H1 (cell line): ENCODE data around the gene GPC6.

Experiments
- POLR2A ChIP-seq, 2 experiments: IDR thresholded peaks; 1 replicate in 1 of 2; 2 replicates in 1 of 2; pipeline ENCODE4 v1.6.1; 2011; ENCODE audit warnings: low read depth in 2 of 2, low read length in 2 of 2, mild to moderate bottlenecking in 2 of 2; ENCODE audit errors: control extremely low read depth in 1 of 2
- POLR2AphosphoS5 ChIP-seq: IDR thresholded peaks from 2 replicates; pipeline ENCODE4 v1.6.1; 2011; ENCODE audit warnings: low read depth, low read length
- SP2 ChIP-seq: IDR thresholded peaks from 2 replicates; pipeline ENCODE4 v1.6.1; 2012; ENCODE audit warnings: mild to moderate bottlenecking, low read length, inconsistent platforms
- TBP ChIP-seq: IDR thresholded peaks from 2 replicates; pipeline ENCODE4 v1.6.1; 2011; ENCODE audit warnings: low read depth, low read length, improper control_type of control experiment
- TF ChIP-seq, protein P1 (sequence below), 3 experiments: IDR thresholded peaks; 1 replicate in 2 of 3; 2 replicates in 1 of 3; pipeline versions ENCODE4 v1.5.1 to v1.6.1; 2011; ENCODE audit warnings: low read length in 3 of 3, mild to moderate bottlenecking in 3 of 3, inconsistent platforms in 2 of 3, low read depth in 1 of 3, moderate library complexity in 1 of 3; ENCODE audit not compliant: insufficient read depth in 1 of 3; ENCODE audit errors: control extremely low read depth in 1 of 3

DNA sequence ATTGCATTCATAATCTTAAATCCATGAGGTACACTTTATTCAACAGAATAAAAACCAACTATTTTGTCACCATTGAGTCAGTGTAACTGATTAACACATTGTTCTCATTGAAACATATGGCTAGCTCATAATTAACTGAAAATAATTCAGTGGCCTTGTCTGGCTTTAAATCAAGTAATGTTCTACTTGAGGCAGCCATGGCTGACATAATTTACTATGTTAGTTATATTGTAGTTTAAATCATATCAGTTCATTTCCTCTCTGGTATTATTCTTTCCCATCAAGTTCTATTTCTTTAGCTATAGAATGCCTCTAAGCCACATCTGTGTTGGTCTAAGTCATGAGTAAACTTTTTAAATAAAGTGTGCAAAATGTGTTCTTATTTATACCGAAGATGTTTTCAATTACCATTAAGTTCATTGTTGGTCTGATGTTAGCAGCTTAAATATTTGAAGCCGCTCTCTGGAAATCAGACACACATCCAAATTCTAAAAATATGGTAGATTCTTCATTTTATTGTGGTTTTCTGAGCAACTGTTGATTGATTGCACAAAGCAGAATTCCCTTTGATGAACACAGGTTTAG, 393.7 kb downstream of the GPC6 start:
- TF ChIP-seq, protein P1, sequence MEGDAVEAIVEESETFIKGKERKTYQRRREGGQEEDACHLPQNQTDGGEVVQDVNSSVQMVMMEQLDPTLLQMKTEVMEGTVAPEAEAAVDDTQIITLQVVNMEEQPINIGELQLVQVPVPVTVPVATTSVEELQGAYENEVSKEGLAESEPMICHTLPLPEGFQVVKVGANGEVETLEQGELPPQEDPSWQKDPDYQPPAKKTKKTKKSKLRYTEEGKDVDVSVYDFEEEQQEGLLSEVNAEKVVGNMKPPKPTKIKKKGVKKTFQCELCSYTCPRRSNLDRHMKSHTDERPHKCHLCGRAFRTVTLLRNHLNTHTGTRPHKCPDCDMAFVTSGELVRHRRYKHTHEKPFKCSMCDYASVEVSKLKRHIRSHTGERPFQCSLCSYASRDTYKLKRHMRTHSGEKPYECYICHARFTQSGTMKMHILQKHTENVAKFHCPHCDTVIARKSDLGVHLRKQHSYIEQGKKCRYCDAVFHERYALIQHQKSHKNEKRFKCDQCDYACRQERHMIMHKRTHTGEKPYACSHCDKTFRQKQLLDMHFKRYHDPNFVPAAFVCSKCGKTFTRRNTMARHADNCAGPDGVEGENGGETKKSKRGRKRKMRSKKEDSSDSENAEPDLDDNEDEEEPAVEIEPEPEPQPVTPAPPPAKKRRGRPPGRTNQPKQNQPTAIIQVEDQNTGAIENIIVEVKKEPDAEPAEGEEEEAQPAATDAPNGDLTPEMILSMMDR (IDR thresholded peaks at IDR 0.05; ENCODE audit: control extremely low read depth in 1 of 3, insufficient read depth in 1 of 3, low read depth in 1 of 3, low read length in 3 of 3) = no peak
- TF ChIP-seq TBP = no peak
- no peak for TF ChIP-seq SP2
- no peak for TF ChIP-seq POLR2A (IDR thresholded peaks at IDR 0.05; ENCODE audit: control extremely low read depth in 1 of 2, low read depth in 2 of 2, low read length in 2 of 2)
- no peak for TF ChIP-seq POLR2AphosphoS5
